PC-9 (cell line): ENCODE measurements around the gene ZNF846.

Source experiments
- CTCF ChIP-seq: fragments of 200-600 bp; sonication (generic); conservative IDR thresholded peaks from 2 replicates; pipeline ENCODE4 v1.6.1; 2017; ENCODE audit warnings: mixed run types, antibody characterized with exemption, mild to moderate bottlenecking, moderate library complexity
- EZH2 ChIP-seq: fragments of 200-600 bp; sonication (generic); IDR thresholded peaks from 2 replicates; pipeline ENCODE4 v1.8.0; 2017; ENCODE audit warnings: antibody characterized with exemption, low read depth

- TF ChIP-seq CTCF (no peak), EZH2 (no peak)
These were observed 17.1 kb upstream of the ZNF846 start for GRCh38 chr19:9785367-9786331.
